GOT3 (cell line): ENCODE data around the gene NBAS.
"Not testable (repeated sequence)": the region's sequence is repeated elsewhere in the genome, so short reads cannot be mapped to it uniquely, and the experiment has no call there.

Source experiments
- DNase-seq: peaks from one replicate; lab custom pipeline; 2025; ENCODE audit warnings: mixed read lengths; lab: John Stamatoyannopoulos, UW

Gene NBAS

GRCh38 chr2:15262792-15263191, 298.3 kb downstream of the NBAS start:
- no peak for DNase-seq

- no peak for DNase-seq
These were observed 300.3 kb downstream of the NBAS start for GRCh38 chr2:15260835-15261234.

GRCh38 chr2:15260196-15260595, 300.9 kb downstream of the NBAS start:
- DNase-seq = no peak

- no peak for DNase-seq
These were observed 301.8 kb downstream of the NBAS start for GRCh38 chr2:15259356-15259756.

GRCh38 chr2:15258385-15258784, 302.7 kb downstream of the NBAS start:
- not testable (repeated sequence) for DNase-seq

DNA sequence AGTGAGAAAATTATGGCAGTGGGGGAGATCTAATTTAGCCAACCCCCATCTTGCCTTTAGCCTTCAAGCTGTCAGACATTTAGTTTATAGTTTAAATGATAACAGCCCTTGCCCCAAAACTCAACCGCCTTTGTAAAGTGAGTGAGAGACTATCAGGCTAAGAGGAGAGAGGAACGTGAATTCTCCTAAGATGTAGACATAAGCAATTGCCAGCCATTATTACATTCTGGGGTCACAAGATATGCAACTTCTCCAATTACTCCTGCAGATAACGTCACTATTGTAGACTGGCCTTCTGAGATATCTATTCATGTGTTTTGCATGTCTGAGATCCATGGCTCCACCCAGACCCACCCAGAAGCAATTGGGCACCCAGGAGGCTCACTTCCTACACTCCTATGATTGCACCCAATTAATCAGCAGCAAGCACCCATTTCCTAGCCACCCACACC, 307.3 kb downstream of the NBAS start:
- no peak for DNase-seq

DNA sequence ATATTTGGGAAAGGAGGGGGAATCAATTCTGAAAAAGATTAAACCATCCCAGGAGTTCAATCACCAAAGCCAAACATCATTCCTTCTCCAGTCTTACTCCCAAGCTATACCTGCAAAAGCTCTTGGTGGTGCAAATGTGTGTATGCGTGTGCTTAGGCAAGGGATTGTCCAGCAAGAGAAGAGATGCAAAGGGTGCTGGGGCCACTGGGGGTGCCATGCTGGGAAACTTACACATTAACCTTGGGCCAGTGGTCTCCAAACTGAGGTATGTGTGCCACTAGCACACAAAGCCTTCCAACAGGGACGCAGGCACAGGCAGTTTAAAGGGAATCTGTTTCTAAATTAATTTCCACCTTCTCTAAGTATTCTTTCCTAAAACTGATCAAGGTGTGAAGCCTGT, 307.9 kb downstream of the NBAS start:
- no peak for DNase-seq

DNA sequence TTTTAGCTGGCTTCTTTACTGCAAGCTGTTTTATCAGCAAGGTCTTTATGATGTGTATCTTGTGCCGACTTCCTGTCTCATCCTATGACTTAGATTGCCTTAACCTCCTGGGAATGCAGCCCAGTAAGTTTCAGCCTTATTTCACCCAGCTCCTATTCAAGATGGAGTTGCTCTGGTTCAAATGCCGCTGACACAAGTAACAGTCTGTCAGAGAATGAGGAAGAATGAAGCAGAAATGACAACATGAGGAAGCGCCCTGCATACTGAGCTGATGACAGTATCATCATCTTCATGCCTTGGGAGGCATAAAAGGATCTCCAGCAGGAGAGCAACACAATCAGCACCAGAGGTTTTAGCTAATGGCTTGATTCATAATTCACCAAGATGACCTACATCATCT, 309.4 kb downstream of the NBAS start:
- no peak for DNase-seq

DNA sequence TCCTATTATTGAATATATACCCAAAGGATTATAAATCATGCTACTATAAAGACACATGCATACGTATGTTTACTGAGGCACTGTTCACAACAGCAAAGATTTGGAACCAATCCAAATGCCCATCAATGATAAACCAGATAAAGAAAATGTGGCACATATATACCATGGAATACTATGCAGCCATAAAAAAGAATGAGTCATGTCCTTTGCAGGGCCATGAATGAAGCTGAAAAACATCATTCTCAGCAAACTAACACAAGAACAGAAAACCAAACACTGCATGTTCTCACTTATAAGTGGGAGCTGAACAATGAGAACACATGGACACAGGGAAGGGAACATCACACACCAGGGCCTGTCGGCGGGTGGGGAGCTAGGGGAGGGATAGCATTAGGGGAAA, 310.2 kb downstream of the NBAS start:
- not testable (repeated sequence) for DNase-seq

DNA sequence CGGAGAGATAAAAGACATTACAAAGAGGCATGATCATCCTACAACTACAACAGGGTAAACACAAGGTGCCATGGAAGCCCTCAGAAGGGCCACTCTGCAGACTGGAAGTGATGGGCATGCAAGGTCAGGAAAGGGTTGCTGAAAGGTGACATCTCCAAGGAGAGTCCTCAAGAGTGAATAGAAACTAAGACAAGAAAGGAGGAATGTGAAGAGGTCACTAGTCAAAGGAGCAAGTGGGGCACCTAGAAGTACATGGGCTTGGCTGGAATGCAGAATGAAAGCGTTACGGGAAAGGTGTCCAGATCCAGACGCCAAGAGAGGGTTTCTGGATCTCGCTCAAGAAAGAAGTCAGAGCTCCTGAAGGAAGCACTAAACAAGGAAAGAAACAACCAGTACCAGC, 314.3 kb downstream of the NBAS start:
- no peak for DNase-seq

DNA sequence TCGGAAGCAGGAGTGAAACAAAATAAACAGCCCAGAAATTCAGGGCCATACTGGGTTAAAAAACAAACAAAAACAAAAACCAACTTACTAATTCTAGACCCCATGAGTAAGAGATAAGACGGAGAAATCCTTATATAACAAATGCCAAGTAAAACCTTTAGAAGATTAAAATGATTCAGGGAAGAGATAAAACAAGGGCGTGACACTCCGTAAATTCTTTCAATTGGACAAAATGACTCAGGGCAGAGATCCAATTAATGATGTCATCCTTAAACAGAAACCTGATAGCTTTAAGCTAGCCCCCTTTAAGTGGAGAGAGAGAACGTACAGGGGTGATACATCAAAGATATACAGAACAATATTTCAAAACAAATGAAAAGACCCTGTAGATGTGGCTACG, 317.4 kb downstream of the NBAS start:
- no peak for DNase-seq

DNA sequence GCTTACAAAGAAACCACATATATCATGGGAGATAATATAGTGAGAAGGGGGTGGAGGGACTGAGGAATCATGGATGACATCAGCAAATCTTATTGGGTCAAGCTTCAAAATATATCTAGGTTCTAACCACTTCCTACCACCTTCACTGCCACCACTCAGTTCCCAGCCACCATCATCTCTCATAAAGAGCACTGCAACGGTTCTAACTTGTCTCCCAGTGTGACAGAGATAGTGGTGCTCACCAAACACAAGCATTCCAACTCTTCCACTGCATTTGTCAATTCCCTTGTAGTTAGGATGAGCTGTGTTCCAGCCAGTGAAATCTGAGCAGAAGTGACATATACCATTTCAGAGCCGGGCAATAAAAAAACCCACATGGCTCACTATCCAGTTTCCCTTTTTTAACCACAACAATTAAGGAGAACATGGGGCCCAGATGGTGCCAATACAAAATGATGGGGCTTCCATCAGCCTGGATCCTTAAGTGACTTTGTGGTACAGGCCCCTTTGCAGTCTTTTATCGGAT, 318.1 kb downstream of the NBAS start:
- no peak for DNase-seq

GRCh38 chr2:15241929-15242328, 319.2 kb downstream of the NBAS start:
- DNase-seq = no peak

DNA sequence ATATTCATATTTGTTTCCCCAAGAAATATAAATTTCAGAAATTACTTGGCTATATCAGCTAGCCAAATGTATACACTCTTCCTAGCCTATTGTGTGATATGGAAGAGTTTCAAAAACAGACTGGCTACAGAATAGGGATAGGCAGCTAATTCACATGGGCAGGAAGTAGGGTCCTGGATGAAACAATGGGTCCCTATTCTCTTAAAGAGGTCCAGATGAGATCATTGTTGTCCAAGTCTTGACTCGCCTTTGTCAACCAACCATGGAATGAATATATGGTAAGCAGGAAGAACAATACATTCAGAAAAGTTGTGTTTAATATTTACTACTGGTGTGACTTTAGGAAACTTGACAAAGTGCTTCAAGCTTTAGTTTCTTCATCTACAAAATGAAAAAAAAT, 319.9 kb downstream of the NBAS start:
- no peak for DNase-seq

DNA sequence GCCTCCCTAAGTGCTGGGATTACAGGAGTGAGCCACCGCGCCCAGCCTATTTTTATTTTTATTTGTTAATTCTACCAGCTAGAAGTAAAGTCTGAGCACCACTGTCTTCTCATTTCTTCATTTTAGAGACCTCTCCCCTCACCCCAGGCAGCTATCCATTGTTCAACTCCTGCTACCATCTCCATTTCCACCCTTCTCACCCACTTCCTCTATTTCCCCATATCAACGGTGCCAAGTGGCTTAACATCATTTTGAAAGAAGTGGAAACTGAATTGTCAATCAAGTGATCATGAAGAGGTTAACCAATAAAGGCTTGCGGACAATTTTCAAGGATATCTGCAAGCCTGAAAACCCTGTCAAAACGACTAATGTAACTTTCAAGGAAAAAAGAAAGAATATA, 323.1 kb downstream of the NBAS start:
- DNase-seq = no peak

- no peak for DNase-seq
These were observed 330.4 kb downstream of the NBAS start for GRCh38 chr2:15230599-15231192.

DNA sequence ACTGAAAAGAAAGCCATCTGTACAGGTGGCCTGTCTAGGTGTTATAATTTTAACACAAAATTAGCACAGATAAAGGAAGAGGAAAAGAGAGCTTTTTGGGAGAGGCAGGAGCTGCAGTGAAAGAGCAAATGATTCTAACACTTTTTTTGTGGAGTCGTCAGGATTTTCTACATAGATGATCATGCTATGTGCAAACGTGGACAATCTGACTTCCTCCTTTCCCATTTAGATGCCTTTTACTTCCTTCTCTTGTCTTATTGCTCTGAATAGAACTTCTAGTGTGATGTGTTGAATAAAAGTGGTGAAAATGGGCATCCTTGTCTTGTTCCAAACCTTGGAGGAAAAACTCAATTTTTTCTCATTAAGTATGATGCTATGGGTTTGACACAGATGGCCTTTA, 334.5 kb downstream of the NBAS start:
- DNase-seq = no peak

DNA sequence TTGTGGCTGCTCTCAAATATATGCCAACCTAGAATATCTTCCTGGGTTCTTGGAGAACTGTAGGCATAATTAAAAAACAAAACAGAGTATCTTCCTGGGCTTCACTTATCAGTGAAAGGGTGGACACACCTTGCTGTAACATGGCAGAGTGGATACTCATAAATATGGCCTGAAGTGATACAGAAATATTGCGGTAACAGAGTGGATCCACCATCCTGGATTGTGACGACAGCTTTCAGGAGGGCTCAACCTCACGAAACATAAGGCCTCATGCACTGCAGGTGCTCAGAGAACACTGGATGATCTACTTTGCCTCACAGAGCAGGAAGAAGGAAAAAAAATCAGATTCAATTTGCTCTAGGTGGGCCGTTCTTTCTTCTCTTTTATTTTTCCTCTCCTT, 336.0 kb downstream of the NBAS start:
- no peak for DNase-seq

- no peak for DNase-seq
These were observed 336.5 kb downstream of the NBAS start for GRCh38 chr2:15224641-15225040.

DNA sequence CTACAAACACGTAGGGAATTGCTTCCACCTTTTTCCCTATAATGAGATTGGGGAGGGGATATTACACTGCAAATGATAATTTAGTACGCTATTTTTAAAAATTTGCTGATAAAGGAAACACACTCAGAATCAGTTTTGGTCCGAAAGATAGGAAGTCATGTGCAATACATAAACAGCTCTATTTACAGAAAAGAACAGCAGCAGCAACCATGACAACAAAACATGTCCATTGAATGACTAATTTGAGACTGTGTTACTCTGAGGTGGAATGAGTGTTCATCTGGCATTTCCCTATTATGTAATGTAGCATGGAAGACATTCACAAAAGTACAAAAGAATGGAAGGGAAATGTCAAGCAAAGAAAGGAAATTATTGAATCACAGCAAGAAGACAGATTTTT, 337.2 kb downstream of the NBAS start:
- DNase-seq = no peak

- DNase-seq = no peak
These were observed 338.3 kb downstream of the NBAS start for GRCh38 chr2:15222856-15223255.

- DNase-seq = no peak
These were observed 340.5 kb downstream of the NBAS start for GRCh38 chr2:15220603-15221002.

DNA sequence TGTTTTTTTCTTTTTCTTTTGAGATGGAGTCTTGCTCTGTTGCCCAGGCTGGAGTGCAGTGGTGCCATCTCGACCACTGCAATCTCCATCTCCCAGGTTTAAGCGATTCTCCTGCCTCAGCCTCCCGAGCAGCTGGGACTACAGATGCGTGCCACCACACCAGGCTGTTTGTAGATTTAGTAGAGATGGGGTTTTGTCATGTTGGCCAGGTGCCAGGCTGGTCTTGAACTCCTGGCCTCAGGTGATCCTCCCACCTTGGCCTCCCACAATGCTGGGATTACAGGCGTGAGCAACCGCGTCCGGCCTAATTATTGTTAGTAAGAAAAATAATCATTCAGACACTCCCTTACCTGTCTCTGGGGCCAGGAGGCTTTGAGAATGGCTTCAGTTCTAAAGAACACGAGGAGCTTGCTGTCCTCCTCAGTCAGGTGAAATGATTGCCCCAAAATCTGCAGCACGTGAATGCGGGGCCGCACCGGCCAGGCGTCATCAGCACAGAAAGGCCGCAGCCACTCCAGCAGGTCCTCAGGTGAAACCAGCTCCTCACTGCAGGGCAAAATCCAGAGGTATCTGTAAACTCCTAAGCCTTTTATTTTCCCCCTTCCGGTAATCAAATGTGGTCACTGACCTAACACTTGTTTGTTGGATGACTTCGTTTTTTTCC, 342.6 kb downstream of the NBAS start:
- DNase-seq = no peak

- DNase-seq = no peak
These were observed 348.9 kb downstream of the NBAS start for GRCh38 chr2:15212249-15212648.
